ENCODE results near the gene INKA1.

The INKA1 gene

GRCh38 chr3:49804141-49805041 is 1.3 kb downstream of the INKA1 start:
- TF ChIP-seq CTCF (IDR thresholded peaks at IDR 0.05; ENCODE audit: low read depth, low read length, missing control alignments) = peak; percentile 1
- DNase-seq (ENCODE audit: low read depth) = no peak
- peak overlapping the region; percentile 86 for H3K4me3 ChIP-seq (ENCODE audit: low read depth, low read length)

GRCh38 chr3:49805367-49805782 is 2.3 kb downstream of the INKA1 start:
- no peak for TF ChIP-seq CTCF (IDR thresholded peaks at IDR 0.05; ENCODE audit: low read depth, low read length, missing control alignments)
- no peak overlapping the region for H3K4me3 ChIP-seq (ENCODE audit: low read depth, low read length)
- DNase-seq (ENCODE audit: low read depth) = no peak

GRCh38 chr3:49805897-49806701 is 3.0 kb downstream of the INKA1 start:
- no peak for DNase-seq (ENCODE audit: low read depth)
- no peak for TF ChIP-seq CTCF (IDR thresholded peaks at IDR 0.05; ENCODE audit: low read depth, low read length, missing control alignments)
- no peak overlapping the region for H3K4me3 ChIP-seq (ENCODE audit: low read depth, low read length)

GRCh38 chr3:49806850-49807249 is 3.8 kb downstream of the INKA1 start:
- DNase-seq (ENCODE audit: low read depth) = no peak
- no peak overlapping the region for H3K4me3 ChIP-seq (ENCODE audit: low read depth, low read length)
- TF ChIP-seq CTCF (IDR thresholded peaks at IDR 0.05; ENCODE audit: low read depth, low read length, missing control alignments) = no peak

GRCh38 chr3:49807431-49808114 is 4.5 kb downstream of the INKA1 start:
- H3K4me3 ChIP-seq (ENCODE audit: low read depth, low read length) = no peak overlapping the region
- DNase-seq (ENCODE audit: low read depth) = no peak
- TF ChIP-seq CTCF (IDR thresholded peaks at IDR 0.05; ENCODE audit: low read depth, low read length, missing control alignments) = no peak

- H3K4me3 ChIP-seq (ENCODE audit: low read depth, low read length) = peak overlapping the region; percentile 70
- TF ChIP-seq CTCF (IDR thresholded peaks at IDR 0.05; ENCODE audit: low read depth, low read length, missing control alignments) = no peak
- DNase-seq (ENCODE audit: low read depth) = no peak
Measured at GRCh38 chr3:49812916-49813496, 9.9 kb downstream of the INKA1 start.

All from GM12864 (cell line).